NCI-H2107 treated with DMSO at 0.1 percent for 48 hours (cell line): ENCODE results near the gene HSDL1.

Source experiments
- DNase-seq: peaks from one replicate; lab custom pipeline; 2025; ENCODE audit not compliant: unreplicated experiment; lab: John Stamatoyannopoulos, UW

HSDL1 gene

GRCh38 chr16:84084570-84085270 lies 60.3 kb downstream of the HSDL1 start:
- peak; percentile 38 for DNase-seq

- no peak for DNase-seq
These were observed 62.0 kb downstream of the HSDL1 start for GRCh38 chr16:84082835-84083569.

DNA sequence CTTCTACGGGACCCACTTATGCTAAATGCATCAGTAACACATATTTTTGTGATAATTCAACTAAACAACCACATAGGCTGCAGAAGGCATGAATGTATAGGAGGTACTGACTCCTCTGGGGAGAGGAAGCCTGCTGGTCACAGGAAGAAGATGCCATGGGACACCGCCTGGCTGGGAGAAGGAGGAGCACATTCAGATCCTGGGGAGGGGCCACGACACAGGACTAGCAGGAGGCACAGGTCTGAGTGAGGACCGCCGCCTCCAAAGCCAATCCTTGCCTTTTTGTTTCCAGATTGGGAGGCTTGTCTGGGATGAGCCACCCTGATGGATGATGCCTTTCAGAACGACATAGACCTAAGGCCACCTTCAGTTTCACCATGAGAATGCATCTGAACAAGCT lies 62.9 kb downstream of the HSDL1 start:
- no peak for DNase-seq

DNA sequence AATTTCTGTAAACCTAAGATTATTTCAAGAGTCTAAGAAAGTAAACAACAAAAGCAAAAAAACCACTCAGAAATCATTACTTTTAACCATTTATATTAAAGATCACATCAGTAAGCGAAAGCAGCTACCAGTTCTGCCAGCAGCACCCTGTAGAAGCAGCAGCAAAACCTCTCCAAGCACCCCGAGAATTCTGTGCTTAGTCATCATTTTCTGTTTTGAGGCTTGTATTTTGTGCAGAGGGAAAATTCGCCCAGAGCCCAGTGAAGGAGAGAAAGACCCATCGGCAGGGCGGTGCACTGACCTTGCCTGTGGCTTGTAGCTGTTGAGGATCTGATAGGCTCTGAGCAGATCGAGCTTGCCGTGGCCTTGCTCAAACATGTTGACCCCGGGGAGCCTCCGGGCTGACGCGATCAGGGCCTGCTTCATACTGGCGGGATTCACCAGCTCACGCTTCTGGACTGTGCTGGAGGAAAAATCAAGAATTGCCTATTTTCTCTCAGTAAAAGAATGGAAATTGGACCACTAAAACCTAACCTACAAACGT lies 63.5 kb downstream of the HSDL1 start:
- DNase-seq = no peak

DNA sequence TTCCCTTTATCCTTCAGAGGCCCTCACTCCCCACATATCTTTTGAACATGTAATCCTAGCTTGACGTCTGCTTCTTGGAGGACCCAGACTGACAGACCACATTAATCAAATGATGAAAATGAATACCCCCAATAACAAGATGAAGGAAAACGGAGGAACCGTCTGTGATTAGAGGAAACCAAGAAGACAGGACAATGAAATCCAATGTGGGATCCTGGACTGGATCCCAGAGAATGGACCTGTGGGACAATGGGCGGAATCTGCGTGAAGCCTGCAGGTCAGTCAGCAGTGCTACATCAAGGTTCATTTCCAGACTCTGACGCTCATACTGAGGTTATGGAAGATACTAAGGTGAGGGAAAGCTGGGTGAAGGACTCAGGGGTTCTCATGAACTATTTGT lies 64.2 kb downstream of the HSDL1 start:
- DNase-seq = no peak

GRCh38 chr16:84080378-84080777 lies 64.6 kb downstream of the HSDL1 start:
- no peak for DNase-seq

- no peak for DNase-seq
These were observed 65.3 kb downstream of the HSDL1 start for GRCh38 chr16:84079664-84080063.

DNA sequence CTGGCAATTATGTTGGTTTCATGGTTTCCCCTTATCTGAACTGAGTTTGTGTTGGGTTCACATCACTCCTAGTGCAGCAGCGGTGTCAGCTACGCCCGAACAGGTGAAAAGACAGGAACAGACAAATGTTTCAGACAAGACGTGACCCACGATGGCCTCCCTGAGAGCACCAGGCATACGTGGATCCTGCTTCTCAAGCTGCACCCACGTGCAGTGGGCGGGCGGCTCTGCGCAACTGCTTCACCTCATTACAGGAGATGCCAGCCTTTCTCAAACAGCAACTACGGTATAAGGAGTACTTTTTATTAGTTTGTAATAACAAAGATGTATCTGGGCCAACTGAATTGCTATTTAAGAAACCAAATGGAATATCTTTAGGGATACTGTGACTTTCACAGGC lies 69.6 kb downstream of the HSDL1 start:
- no peak for DNase-seq

DNA sequence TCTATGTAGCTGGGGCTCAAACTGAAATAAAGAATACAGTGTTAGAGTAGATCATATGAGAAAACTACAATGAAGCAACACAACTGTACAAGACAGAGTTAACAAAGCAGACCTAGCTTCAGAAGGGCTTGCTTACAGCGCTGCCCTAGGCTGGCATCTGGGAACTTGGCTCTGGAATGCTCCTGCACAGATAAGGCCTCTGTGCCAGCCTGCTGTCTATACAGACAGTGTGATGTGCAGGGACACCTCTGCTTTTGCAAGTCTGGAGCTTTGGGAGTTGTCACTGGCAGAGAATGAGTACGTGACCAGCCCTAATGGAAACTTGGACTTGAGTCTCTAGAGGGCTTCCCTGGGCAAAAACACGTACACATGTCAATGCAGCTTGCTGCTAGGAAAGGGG lies 70.3 kb downstream of the HSDL1 start:
- DNase-seq = no peak
